GM12892 (cell line): ENCODE data around the gene DOK6.

Experiments used
- POLR2A ChIP-seq: IDR thresholded peaks from 2 replicates; pipeline ENCODE4 v1.6.1; 2011; ENCODE audit warnings: low read depth, low read length, control low read depth
- POLR2AphosphoS5 ChIP-seq: IDR thresholded peaks from 2 replicates; pipeline ENCODE4 v1.6.1; 2011; ENCODE audit warnings: low read depth, low read length, control low read depth
- TAF1 ChIP-seq: IDR thresholded peaks from 2 replicates; pipeline ENCODE4 v1.6.1; 2011; ENCODE audit warnings: low read depth, mild to moderate bottlenecking, control low read depth, low read length, borderline replicate concordance

- TF ChIP-seq POLR2AphosphoS5, result no peak
- no peak for TF ChIP-seq POLR2A
- TF ChIP-seq TAF1, result no peak
Measured at GRCh38 chr18:69444221-69444620, 43.5 kb downstream of the DOK6 start.
